Activated T-cell treated with anti-CD3 and anti-CD28 coated beads, Interleukin-2, amount 50 U/mL, for 4 hours (primary cell): ENCODE results near the gene COX20. TPM values are rescaled to one million over a fixed set of nuclear protein-coding genes. Genes with fewer than 3 reads are reported as not detected.
"Not testable (repeated sequence)": the region's sequence is repeated elsewhere in the genome, so short reads cannot be mapped to it uniquely, and the experiment has no call there.

Source experiments
- ATAC-seq, 2 donors: fragments of 200-7000 bp; cut with Tn5 transposase; one replicate each; pipeline ENCODE4 v1.10.0; 2021
- DNase-seq: peaks from one replicate; pipeline ENCODE4 v3.0.0-alpha.2; 2020
- H3K27me3 Mint-ChIP-seq: one replicate; pipeline ENCODE4 v1.8.0; 2021; ENCODE audit warnings: low read depth, mixed read lengths
- H3K36me3 Mint-ChIP-seq: one replicate; pipeline ENCODE4 v1.8.0; 2022; ENCODE audit warnings: mixed read lengths; ENCODE audit not compliant: insufficient read depth
- H3K4me1 Mint-ChIP-seq: one replicate; pipeline ENCODE4 v1.8.0; 2021; ENCODE audit warnings: low read depth, mixed read lengths
- H3K4me3 Mint-ChIP-seq: one replicate; pipeline ENCODE4 v1.8.0; 2021; ENCODE audit warnings: mild to moderate bottlenecking, moderate library complexity, mixed read lengths
- H3K9me3 Mint-ChIP-seq: one replicate; pipeline ENCODE4 v1.8.0; 2021; ENCODE audit warnings: mixed read lengths
- total RNA-seq, 3 donors: library from RNA; stranded (reverse); gene quantifications; one replicate each; pipeline ENCODE4 v1.2.1, GENCODE V29; 2021

The COX20 gene
- total RNA-seq, 3 donors from 2014 or later: 50.7 to 54.1 (median 53.7) TPM

GRCh38 chr1:244804841-244805240, 30.6 kb upstream of the COX20 start:
- DNase-seq: no peak
- Mint-ChIP-seq H3K9me3 (no peaks in the 10 kb centered on the region), H3K36me3 (no peaks in the 10 kb centered on the region), H3K4me3 (no peak overlapping the region), H3K4me1 (peaks cover 4% of the 10 kb centered on the region), H3K27me3 (peaks cover 3% of the 10 kb centered on the region)
- ATAC-seq: no peak

GRCh38 chr1:244807138-244807537, 28.3 kb upstream of the COX20 start:
- H3K4me1 Mint-ChIP-seq: no peaks in the 10 kb centered on the region
- ATAC-seq: no peak

GRCh38 chr1:244810221-244810620, 25.2 kb upstream of the COX20 start:
- Mint-ChIP-seq H3K36me3 (no peaks in the 10 kb centered on the region), H3K9me3 (no peaks in the 10 kb centered on the region), H3K4me3 (no peak overlapping the region), H3K4me1 (no peaks in the 10 kb centered on the region), H3K27me3 (peaks cover 14% of the 10 kb centered on the region)
- ATAC-seq (no peak), DNase-seq (no peak)

More at GRCh38 chr1:244807138-244807537, 28.3 kb upstream of the COX20 start:
- no peak overlapping the region for H3K4me3 Mint-ChIP-seq
- no peak for DNase-seq
- no peaks in the 10 kb centered on the region for H3K9me3 Mint-ChIP-seq
- no peaks in the 10 kb centered on the region for H3K36me3 Mint-ChIP-seq
- peaks cover 12% of the 10 kb centered on the region for H3K27me3 Mint-ChIP-seq

- H3K27me3 Mint-ChIP-seq: peaks cover 23% of the 10 kb centered on the region
- DNase-seq (no peak), ATAC-seq (no peak)
- H3K9me3 Mint-ChIP-seq: no peaks in the 10 kb centered on the region
- H3K4me1 Mint-ChIP-seq: peaks cover 6% of the 10 kb centered on the region
- H3K4me3 Mint-ChIP-seq: no peak overlapping the region
- no peaks in the 10 kb centered on the region for H3K36me3 Mint-ChIP-seq
Observed at GRCh38 chr1:244813327-244813726, 22.1 kb upstream of the COX20 start.

GRCh38 chr1:244815600-244816099, 19.8 kb upstream of the COX20 start:
- Mint-ChIP-seq H3K9me3 (no peaks in the 10 kb centered on the region), H3K27me3 (peaks cover 22% of the 10 kb centered on the region), H3K36me3 (no peaks in the 10 kb centered on the region), H3K4me3 (peak overlapping the region; percentile 50), H3K4me1 (peaks cover 6% of the 10 kb centered on the region)
- ATAC-seq (no peak), DNase-seq (no peak)

GRCh38 chr1:244817415-244817894, 18.0 kb upstream of the COX20 start:
- Mint-ChIP-seq H3K4me3 (no peak overlapping the region), H3K9me3 (no peaks in the 10 kb centered on the region), H3K27me3 (peaks cover 14% of the 10 kb centered on the region), H3K4me1 (peaks cover 6% of the 10 kb centered on the region), H3K36me3 (no peaks in the 10 kb centered on the region)
- DNase-seq (no peak), ATAC-seq (no peak)

- Mint-ChIP-seq H3K36me3 (no peaks in the 10 kb centered on the region), H3K27me3 (peaks cover 17% of the 10 kb centered on the region), H3K4me1 (peaks cover 6% of the 10 kb centered on the region), H3K9me3 (no peaks in the 10 kb centered on the region), H3K4me3 (no peak overlapping the region)
- DNase-seq: no peak
- ATAC-seq: no peak
Observed at GRCh38 chr1:244820131-244820530, 15.3 kb upstream of the COX20 start.

GRCh38 chr1:244821134-244821533, 14.3 kb upstream of the COX20 start:
- DNase-seq (no peak), ATAC-seq (no peak)
- peaks cover 10% of the 10 kb centered on the region for H3K27me3 Mint-ChIP-seq
- no peak overlapping the region for H3K4me3 Mint-ChIP-seq
- no peaks in the 10 kb centered on the region for H3K36me3 Mint-ChIP-seq
- H3K9me3 Mint-ChIP-seq: no peaks in the 10 kb centered on the region
- no peaks in the 10 kb centered on the region for H3K4me1 Mint-ChIP-seq

- Mint-ChIP-seq H3K36me3 (no peaks in the 10 kb centered on the region), H3K27me3 (peaks cover 6% of the 10 kb centered on the region), H3K9me3 (no peaks in the 10 kb centered on the region), H3K4me1 (no peaks in the 10 kb centered on the region), H3K4me3 (no peak overlapping the region)
- ATAC-seq (no peak), DNase-seq (no peak)
Observed at GRCh38 chr1:244822878-244823277, 12.6 kb upstream of the COX20 start.

- no peak for DNase-seq
- H3K4me3 Mint-ChIP-seq: no peak overlapping the region
- H3K9me3 Mint-ChIP-seq: no peaks in the 10 kb centered on the region
- no peaks in the 10 kb centered on the region for H3K36me3 Mint-ChIP-seq
- ATAC-seq: no peak
- peaks cover 2% of the 10 kb centered on the region for H3K4me1 Mint-ChIP-seq
- H3K27me3 Mint-ChIP-seq: peaks cover 6% of the 10 kb centered on the region
Observed at GRCh38 chr1:244826712-244827111, 8.7 kb upstream of the COX20 start.

GRCh38 chr1:244830639-244831038, 4.8 kb upstream of the COX20 start:
- Mint-ChIP-seq H3K4me1 (peaks cover 8% of the 10 kb centered on the region), H3K36me3 (no peaks in the 10 kb centered on the region), H3K9me3 (no peaks in the 10 kb centered on the region), H3K27me3 (no peaks in the 10 kb centered on the region), H3K4me3 (no peak overlapping the region)
- DNase-seq (no peak), ATAC-seq (no peak)

- ATAC-seq, DNase-seq, H3K27me3 Mint-ChIP-seq, H3K9me3 Mint-ChIP-seq: not testable (repeated sequence)
- Mint-ChIP-seq H3K36me3 (peaks cover 17% of the 10 kb centered on the region), H3K4me1 (peaks cover 26% of the 10 kb centered on the region), H3K4me3 (peak overlapping the region; percentile 95)
Observed at GRCh38 chr1:244833260-244833659, 2.2 kb upstream of the COX20 start.

GRCh38 chr1:244833734-244834542, 1.5 kb upstream of the COX20 start:
- Mint-ChIP-seq H3K36me3 (peaks cover 21% of the 10 kb centered on the region), H3K27me3 (no peaks in the 10 kb centered on the region), H3K4me3 (peak overlapping the region; percentile 95), H3K9me3 (no peaks in the 10 kb centered on the region), H3K4me1 (peaks cover 33% of the 10 kb centered on the region)
- peak; percentile 1 to 8 for ATAC-seq
- peak; percentile 36 for DNase-seq

- ATAC-seq (peak; percentile 72 to 75), DNase-seq (peak; percentile 84)
- no peaks in the 10 kb centered on the region for H3K27me3 Mint-ChIP-seq
- H3K9me3 Mint-ChIP-seq: no peaks in the 10 kb centered on the region
- peaks cover 29% of the 10 kb centered on the region for H3K36me3 Mint-ChIP-seq
- H3K4me3 Mint-ChIP-seq: peak overlapping the region; percentile 95
- peaks cover 37% of the 10 kb centered on the region for H3K4me1 Mint-ChIP-seq
Observed at GRCh38 chr1:244834543-244835275, 749 bp upstream of the COX20 start.
